Activated naive CD4-positive, alpha-beta T cell treated with anti-CD3 and anti-CD28 coated beads, Interleukin-2, amount 10 ng/mL, durations not matched to agents 7 days and 5 days (primary cell): ENCODE measurements around the gene UST.
"Not testable (repeated sequence)": the region's sequence is repeated elsewhere in the genome, so short reads cannot be mapped to it uniquely, and the experiment has no call there.

ENCODE experiments used
- CTCF ChIA-PET: fragments of 350-600 bp; sonication (Branson Sonifier 250); formaldehyde crosslinking; loops from one replicate; lab custom pipeline; 2021; ENCODE audit warnings: antibody characterized with exemption; lab: Charles Lee
- DNase-seq: peaks from one replicate; pipeline ENCODE4 v3.0.0-alpha.2; 2020
- H3K27ac Mint-ChIP-seq: one replicate; pipeline ENCODE4 v1.8.0; 2021; ENCODE audit warnings: mild to moderate bottlenecking, moderate library complexity, mixed read lengths
- H3K27me3 Mint-ChIP-seq: one replicate; pipeline ENCODE4 v1.8.0; 2021; ENCODE audit warnings: mild to moderate bottlenecking, mixed read lengths
- H3K36me3 Mint-ChIP-seq: one replicate; pipeline ENCODE4 v1.8.0; 2021; ENCODE audit warnings: mixed read lengths
- H3K4me1 Mint-ChIP-seq: one replicate; pipeline ENCODE4 v1.8.0; 2021; ENCODE audit warnings: mixed read lengths
- H3K4me3 Mint-ChIP-seq: one replicate; pipeline ENCODE4 v1.8.0; 2021; ENCODE audit warnings: mild to moderate bottlenecking, moderate library complexity, mixed read lengths
- H3K9me3 Mint-ChIP-seq: one replicate; pipeline ENCODE4 v1.8.0; 2021; ENCODE audit warnings: mixed read lengths

Gene UST

DNA sequence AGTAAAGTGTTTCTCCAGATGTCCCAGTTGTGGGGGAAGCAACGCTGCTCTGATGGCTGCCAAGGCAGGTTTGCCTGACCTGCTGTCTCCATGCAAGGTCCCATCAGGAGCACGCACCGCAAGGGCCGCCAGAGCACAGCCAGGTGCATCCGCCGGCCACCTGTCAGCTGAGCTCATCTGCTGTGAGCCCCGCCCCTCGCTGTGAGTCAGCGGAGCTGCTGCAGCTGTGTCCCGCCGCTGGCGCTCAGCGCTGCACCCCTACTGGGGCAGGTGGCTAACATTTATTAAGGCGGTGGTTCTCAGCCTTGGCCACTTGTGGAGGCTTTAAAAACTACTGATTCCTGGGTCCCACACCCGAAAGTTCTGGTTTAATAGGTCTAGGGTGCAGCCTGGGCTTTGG is 225.7 kb downstream of the UST start:
- Mint-ChIP-seq H3K4me1 (no peaks in the 10 kb centered on the region), H3K27ac (no peak overlapping the region), H3K9me3 (no peaks in the 10 kb centered on the region), H3K4me3 (no peak overlapping the region), H3K36me3 (no peaks in the 10 kb centered on the region), H3K27me3 (peaks cover 54% of the 10 kb centered on the region)
- CTCF ChIA-PET, result interaction anchor here (1.3 kb wide), 1 partner anchor 15 kb away, joined by 5 read pairs; no protein-coding TSS in a partner anchor
- peak; percentile 63 for DNase-seq

DNA sequence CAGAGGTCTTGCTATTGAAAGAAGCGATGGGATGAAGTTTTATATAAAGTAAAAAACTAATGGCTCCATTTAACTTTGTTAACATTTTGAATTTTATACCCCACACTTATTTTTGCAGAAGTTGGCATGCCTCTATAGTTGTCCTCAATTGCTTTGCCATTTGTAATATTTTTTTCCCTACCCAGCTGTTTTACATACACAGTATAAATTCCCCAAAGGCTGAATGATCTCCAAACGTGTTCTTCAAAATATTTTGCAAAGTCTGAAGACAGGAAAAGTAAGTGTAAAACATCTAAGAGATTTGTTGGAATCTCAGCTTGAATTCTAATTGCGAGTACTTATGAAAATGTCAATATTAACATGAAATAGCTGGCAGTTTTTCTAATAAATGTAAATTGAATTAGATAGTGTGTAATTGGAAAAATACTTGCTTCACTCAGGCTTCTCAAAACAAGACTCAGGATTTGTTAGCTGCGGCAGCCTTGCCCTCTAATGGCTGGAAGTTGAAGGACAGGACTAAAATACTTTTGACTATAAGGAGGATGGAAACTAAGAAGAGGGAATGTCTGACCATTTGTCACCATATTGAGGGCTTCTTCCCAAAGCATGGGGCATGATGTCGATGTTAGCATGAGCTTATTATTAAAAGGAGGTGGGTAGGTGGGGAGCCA is 226.8 kb downstream of the UST start:
- Mint-ChIP-seq H3K4me3 (no peak overlapping the region), H3K27me3 (peaks cover 50% of the 10 kb centered on the region), H3K36me3 (no peaks in the 10 kb centered on the region), H3K27ac (no peak overlapping the region), H3K9me3 (no peaks in the 10 kb centered on the region), H3K4me1 (no peaks in the 10 kb centered on the region)
- DNase-seq, result no peak
- CTCF ChIA-PET, result interaction anchor here (0.9 kb wide), 1 partner anchor 396 kb away, joined by 4 read pairs; no protein-coding TSS in a partner anchor

DNA sequence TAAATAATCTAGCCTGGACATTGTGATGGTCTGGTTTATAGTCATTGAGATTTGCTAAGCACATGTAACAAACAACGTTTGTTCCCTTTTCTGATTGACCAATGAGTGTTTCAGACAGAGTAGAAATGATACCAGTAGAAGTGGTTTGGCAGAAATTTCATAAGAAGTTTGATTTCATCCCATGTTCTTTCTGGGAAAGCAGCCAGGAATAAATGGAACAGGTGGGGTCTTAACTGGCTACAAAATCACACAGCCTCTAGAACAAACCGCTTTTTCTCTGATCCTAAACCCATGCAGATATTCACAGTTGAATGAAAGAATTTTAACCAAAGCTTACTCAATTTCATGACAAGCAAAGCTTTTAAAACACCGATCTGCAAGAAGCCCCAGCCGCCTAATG is 227.5 kb downstream of the UST start:
- H3K27ac Mint-ChIP-seq, result no peak overlapping the region
- peaks cover 49% of the 10 kb centered on the region for H3K27me3 Mint-ChIP-seq
- H3K4me3 Mint-ChIP-seq, result no peak overlapping the region
- no peaks in the 10 kb centered on the region for H3K36me3 Mint-ChIP-seq
- no peaks in the 10 kb centered on the region for H3K9me3 Mint-ChIP-seq
- DNase-seq, result no peak
- CTCF ChIA-PET, result no interaction called here
- no peaks in the 10 kb centered on the region for H3K4me1 Mint-ChIP-seq

DNA sequence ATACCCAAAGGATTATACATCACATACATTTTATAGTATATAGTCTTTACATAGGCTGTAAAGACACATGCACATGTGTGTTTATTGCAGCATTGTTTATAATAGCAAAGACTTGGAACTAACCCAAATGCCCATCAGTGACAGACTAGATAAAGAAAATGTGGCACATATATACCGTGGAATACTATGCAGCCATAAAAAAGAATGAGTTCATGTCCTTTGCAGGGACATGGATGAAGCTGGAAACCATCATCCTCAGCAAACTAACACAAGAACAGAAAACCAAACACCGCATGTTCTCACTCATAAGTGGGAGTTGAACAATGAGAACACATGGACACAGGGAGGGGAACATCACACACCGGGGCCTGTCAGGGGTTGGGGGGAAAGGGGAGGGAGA is 231.5 kb downstream of the UST start:
- CTCF ChIA-PET, DNase-seq, H3K27ac Mint-ChIP-seq, H3K4me3 Mint-ChIP-seq, H3K36me3 Mint-ChIP-seq, H3K9me3 Mint-ChIP-seq, H3K4me1 Mint-ChIP-seq: not testable (repeated sequence)
- H3K27me3 Mint-ChIP-seq, result peaks cover 29% of the 10 kb centered on the region

DNA sequence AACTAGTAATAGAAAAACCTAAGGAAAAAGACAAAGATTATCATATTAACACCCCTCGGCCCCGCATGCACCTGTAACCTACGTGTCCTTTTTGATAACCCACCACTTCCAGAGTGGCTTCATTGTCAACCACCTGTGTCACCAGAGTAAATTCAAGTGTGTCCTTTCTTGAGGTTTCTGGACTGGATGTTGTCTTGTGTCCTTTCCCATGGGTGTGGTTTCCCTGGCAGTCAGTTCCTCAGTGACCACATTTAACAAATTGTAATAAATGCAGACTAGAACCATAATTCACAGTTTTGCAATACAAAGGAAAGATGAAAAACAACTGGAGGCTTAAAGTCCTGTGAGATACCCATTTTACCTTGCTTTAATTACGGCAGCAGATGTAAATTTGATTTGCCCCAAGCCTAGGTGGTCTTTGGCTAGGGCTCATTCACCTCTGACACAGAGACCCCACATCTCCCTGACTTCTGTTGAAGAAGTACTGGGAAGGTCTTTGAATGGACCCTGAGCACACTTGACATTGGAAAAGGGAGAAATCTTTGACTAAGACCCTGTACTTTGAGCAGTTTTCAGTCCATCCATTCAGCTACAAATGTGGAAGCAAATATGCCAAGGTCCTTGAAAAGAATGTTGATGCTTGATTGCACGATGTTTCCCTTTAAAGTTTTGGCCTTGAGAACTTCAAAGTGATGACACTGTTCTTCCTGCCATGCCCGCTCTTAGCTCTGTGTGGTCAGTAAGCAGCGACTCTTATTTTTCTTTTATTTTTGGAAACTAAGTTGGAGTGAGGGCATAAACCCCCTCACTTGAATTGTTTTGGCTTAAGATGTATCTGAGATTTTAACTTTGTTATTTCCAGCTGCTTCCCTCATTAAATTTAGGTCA is 232.4 kb downstream of the UST start:
- no peaks in the 10 kb centered on the region for H3K4me1 Mint-ChIP-seq
- no peak overlapping the region for H3K4me3 Mint-ChIP-seq
- no peaks in the 10 kb centered on the region for H3K36me3 Mint-ChIP-seq
- H3K27me3 Mint-ChIP-seq, result peaks cover 22% of the 10 kb centered on the region
- no peak overlapping the region for H3K27ac Mint-ChIP-seq
- H3K9me3 Mint-ChIP-seq, result no peaks in the 10 kb centered on the region
- DNase-seq, result no peak
- CTCF ChIA-PET, result no interaction called here

DNA sequence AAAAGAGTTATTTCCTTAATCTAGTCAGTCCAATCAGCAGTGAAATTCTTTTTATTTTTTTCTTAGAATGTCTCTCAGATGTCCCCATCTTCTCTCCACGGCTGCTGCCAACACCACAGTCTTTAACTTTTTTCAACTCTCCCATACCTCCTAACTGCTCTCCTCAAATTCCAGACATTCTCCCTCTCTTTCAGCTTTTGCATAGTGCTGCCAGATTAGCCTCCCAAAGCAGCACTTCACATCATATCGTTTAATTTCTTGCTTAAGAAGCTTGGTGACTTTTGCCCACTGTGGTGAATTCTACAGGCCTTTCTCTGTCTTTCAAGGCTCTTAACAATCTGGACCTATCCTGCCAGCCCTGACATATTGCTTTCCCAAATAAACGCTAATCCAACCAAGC is 233.4 kb downstream of the UST start:
- Mint-ChIP-seq H3K27me3 (peaks cover 21% of the 10 kb centered on the region), H3K9me3 (no peaks in the 10 kb centered on the region), H3K4me3 (no peak overlapping the region), H3K27ac (no peak overlapping the region), H3K4me1 (no peaks in the 10 kb centered on the region), H3K36me3 (no peaks in the 10 kb centered on the region)
- DNase-seq, result no peak
- CTCF ChIA-PET, result interaction anchor here (1.1 kb wide), 1 partner anchor 537 kb away, joined by 3 read pairs; no protein-coding TSS in a partner anchor

DNA sequence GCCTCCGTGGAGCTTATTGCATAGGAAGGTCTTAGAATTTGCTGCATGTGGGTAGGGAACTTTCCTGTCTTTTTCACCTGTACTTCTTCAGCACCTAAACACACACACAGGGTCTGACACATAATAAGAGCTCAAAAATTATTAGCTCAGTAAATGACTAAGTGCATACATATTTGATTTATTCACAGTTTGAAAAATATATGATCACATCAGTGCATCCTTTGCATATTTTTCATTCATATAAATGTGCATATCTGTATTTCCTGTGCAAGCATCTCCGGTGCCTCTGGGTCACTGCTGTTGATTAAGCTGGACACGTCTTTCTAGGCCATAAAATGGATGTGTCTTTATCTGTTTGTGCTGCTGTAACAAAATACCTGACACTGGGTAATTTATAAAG is 234.7 kb downstream of the UST start:
- no peaks in the 10 kb centered on the region for H3K4me1 Mint-ChIP-seq
- no peaks in the 10 kb centered on the region for H3K9me3 Mint-ChIP-seq
- CTCF ChIA-PET, result no interaction called here

DNA sequence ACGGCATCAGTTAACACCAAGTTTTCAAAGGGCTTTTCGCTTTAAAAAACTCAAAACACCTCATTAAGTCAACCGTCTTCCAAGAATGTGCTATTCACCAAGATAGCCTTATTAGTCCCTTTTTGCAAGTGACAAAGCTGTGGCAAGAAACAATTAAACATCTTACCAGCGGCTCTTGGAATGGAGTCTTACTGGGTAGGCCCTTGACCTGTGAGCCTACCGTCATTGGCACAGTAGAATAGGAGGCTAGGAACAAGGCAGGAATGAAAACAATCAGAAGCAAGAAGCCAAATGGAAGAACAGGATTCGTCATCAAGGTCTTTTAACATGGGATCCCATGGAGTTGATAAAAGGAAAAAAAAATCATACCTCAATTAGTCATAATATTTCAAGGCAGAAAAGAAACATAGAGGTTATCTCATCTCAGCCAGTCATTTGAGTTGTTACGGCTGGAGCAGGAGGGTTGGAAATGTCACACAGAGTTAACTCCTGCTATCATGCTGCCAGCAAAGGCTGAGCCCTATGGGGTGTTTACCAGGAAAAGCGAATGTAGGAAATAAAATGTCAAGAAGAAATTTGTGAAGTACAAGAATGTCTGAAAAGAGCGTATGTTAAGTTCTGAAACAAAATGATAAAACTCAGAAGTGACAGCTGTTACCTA is 236.4 kb downstream of the UST start:
- peaks cover 11% of the 10 kb centered on the region for H3K27me3 Mint-ChIP-seq
- H3K4me1 Mint-ChIP-seq, result no peaks in the 10 kb centered on the region
- H3K36me3 Mint-ChIP-seq, result no peaks in the 10 kb centered on the region
- no peaks in the 10 kb centered on the region for H3K9me3 Mint-ChIP-seq
- no peak overlapping the region for H3K27ac Mint-ChIP-seq
- CTCF ChIA-PET, result no interaction called here
- no peak for DNase-seq
- no peak overlapping the region for H3K4me3 Mint-ChIP-seq

More for the DNA sequence above, 234.7 kb downstream of the UST start:
- DNase-seq, result no peak
- Mint-ChIP-seq H3K4me3 (no peak overlapping the region), H3K27me3 (peaks cover 15% of the 10 kb centered on the region), H3K27ac (no peak overlapping the region), H3K36me3 (no peaks in the 10 kb centered on the region)

DNA sequence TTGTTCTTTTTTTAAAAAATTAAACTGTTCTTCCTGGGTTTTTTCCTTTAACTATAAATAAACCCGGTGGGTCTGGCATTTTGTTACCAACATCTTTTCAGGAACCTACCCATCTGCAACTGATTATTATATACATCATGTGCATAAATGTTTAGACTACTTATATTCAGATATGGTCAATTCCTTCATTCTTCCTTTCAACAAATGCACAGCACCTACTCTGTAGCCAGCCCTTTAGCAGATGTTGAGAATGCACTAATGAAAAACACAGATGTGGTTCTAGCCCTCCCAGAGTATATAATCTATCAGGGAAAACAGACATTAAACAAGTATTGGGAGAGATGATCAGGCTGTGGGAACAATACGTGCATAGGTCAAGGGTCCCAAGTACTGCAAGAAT is 237.1 kb downstream of the UST start:
- no peak overlapping the region for H3K27ac Mint-ChIP-seq
- H3K9me3 Mint-ChIP-seq, result no peaks in the 10 kb centered on the region
- no peaks in the 10 kb centered on the region for H3K4me1 Mint-ChIP-seq
- DNase-seq, result no peak
- CTCF ChIA-PET, result no interaction called here
- H3K27me3 Mint-ChIP-seq, result peaks cover 16% of the 10 kb centered on the region
- no peaks in the 10 kb centered on the region for H3K36me3 Mint-ChIP-seq
- H3K4me3 Mint-ChIP-seq, result no peak overlapping the region

DNA sequence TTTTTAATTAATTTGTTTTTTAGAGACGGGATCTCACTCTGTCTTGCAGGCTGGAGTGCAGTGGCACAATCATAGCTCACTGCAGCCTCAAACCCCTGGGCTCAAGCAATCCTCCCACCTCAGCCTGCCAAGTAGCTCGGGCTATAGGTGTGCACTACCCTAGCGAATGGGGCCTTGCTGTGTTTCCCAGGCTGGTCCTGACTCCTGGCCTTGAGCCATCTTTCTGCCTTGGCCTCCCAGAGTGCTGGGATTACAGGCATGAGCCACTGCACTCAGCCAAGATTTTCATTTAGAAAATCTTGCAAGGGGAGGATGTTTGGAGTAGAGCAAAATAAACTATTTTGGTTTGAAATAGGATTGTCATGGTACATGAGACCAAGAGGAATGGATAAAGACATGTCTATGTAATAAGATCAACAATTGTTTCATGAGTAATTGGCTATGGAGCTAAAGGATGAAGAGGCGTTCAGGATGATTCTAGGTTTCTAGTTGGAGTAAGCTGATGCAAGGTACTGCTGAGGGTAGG is 237.8 kb downstream of the UST start:
- Mint-ChIP-seq H3K36me3 (no peaks in the 10 kb centered on the region), H3K27me3 (peaks cover 18% of the 10 kb centered on the region), H3K4me3 (no peak overlapping the region), H3K27ac (no peak overlapping the region), H3K4me1 (no peaks in the 10 kb centered on the region), H3K9me3 (no peaks in the 10 kb centered on the region)
- CTCF ChIA-PET, result no interaction called here
- DNase-seq, result no peak

DNA sequence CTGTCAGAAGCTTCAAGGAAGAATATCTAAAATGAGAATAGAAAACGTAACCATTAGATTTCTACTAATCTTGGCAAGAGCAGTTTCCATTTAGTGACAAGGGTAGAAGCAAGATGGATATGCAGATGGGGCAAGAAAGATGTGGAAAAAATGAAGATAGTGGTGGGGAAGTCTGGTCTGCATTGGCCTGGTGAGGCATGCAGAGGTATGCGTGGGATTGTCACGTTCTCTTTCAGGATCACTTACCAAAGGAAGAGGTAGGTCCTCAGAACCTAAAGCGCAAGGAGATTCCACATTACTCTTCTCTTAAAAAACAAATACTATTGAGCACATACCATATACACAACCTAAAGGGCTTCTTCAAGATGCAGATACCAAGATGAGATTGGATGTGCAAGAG is 238.7 kb downstream of the UST start:
- Mint-ChIP-seq H3K27me3 (peaks cover 13% of the 10 kb centered on the region), H3K36me3 (no peaks in the 10 kb centered on the region), H3K4me3 (no peak overlapping the region), H3K27ac (no peak overlapping the region), H3K9me3 (no peaks in the 10 kb centered on the region), H3K4me1 (no peaks in the 10 kb centered on the region)
- CTCF ChIA-PET, result no interaction called here
- no peak for DNase-seq

DNA sequence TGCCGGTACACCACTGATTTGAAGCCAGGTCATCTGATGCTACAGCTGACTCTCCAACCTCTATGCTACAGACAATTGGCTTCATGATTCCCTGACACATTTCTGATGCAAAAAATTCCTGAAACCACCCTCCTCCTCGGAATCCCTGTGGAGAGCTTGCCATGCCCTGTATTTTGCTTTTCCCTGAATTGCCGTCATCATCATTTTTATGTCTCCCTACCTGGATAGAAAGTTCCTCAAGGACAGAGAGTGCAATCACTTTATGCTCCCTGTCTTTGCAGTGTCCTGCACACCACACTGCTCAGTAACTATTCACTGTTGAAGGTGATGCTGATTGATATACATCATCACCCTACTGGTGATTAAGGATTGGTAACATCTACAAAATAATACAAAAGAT is 239.8 kb downstream of the UST start:
- Mint-ChIP-seq H3K27ac (no peak overlapping the region), H3K36me3 (no peaks in the 10 kb centered on the region), H3K4me1 (no peaks in the 10 kb centered on the region), H3K9me3 (no peaks in the 10 kb centered on the region), H3K27me3 (peaks cover 7% of the 10 kb centered on the region), H3K4me3 (no peak overlapping the region)
- DNase-seq, result no peak
- CTCF ChIA-PET, result no interaction called here

DNA sequence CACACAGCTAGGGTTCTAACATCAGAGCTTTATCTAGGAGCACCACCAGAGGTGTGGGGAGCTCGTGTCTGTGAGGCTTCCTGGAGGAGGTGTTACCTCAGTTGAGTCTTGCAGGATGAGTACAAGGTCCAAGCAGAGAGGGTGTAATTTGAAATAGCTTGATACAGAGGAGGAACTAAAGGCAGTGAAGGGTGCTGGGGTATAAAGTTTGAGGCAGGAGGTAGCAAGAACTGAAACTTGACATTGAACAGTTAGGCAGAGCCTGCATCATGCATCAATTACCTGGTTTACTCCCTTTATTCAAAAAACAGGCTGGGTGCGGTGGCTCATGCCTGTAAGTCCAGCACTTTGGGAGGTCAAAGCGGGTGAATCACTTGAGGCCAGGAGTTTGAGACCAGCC is 241.2 kb downstream of the UST start:
- Mint-ChIP-seq H3K36me3 (no peaks in the 10 kb centered on the region), H3K27ac (no peak overlapping the region), H3K4me1 (no peaks in the 10 kb centered on the region), H3K4me3 (no peak overlapping the region), H3K9me3 (no peaks in the 10 kb centered on the region), H3K27me3 (peaks cover 7% of the 10 kb centered on the region)
- DNase-seq, result no peak
- CTCF ChIA-PET, result interaction anchor here (1.0 kb wide), 1 partner anchor 444 kb away, joined by 3 read pairs; no protein-coding TSS in a partner anchor

DNA sequence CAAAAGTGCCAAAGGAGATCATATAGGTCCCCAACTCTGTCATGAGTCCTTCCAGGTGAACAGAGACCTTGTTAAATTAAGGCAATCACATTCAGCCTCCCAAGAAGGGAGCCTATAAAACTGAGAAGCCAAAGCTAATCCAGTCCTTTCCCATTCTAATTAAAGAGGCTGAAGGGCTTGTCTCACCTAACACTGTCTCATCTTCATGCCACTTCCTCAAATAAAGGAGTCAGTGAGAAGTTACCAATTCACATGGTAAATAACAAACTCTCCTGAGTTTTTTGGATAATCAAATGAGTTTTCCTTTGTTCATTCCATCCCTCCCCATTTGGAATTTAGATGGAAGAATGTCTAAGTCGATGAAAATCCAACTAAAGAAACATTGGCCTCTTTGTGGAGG is 242.8 kb downstream of the UST start:
- CTCF ChIA-PET, result no interaction called here
- Mint-ChIP-seq H3K27me3 (peaks cover 9% of the 10 kb centered on the region), H3K36me3 (no peaks in the 10 kb centered on the region), H3K4me1 (no peaks in the 10 kb centered on the region), H3K27ac (no peak overlapping the region), H3K9me3 (no peaks in the 10 kb centered on the region), H3K4me3 (no peak overlapping the region)
- no peak for DNase-seq
